IPS-18c (cell line): ENCODE data around the gene IFT81.

ENCODE experiments used
- H3K4me3 ChIP-seq: 2 replicates; pipeline ENCODE4 v1.7.0; 2013; ENCODE audit warnings: low read depth, mild to moderate bottlenecking, low read length, moderate library complexity; ENCODE audit not compliant: insufficient read depth
- H3K9me3 ChIP-seq: one replicate; pipeline ENCODE4 v1.6.1; 2013; ENCODE audit warnings: mild to moderate bottlenecking, low read length, moderate library complexity; ENCODE audit not compliant: control insufficient read depth, insufficient read depth

Gene IFT81

GRCh38 chr12:110134691-110135411 is 10.7 kb downstream of the IFT81 start:
- Histone ChIP-seq H3K9me3 (no peaks in the 10 kb centered on the region), H3K4me3 (no peak overlapping the region)

DNA sequence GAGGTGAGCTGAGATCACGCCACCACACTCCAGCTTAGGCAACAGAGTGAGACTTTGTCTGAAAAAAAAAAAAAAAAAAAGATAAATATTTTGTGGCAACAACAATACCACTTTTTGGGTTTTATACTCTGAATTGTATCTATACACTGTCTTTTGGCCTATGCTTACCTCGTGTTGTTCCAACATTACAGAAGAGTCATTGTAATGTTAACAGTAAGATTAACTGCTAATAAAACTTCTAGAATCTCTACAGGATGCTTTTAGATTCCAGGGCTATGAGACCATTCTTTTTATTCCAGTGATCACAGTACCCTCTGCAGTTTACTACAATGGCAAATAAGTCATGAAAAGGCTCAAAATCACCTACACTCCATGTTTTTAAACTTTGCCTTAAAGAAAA is 11.6 kb downstream of the IFT81 start:
- H3K9me3 ChIP-seq, result no peaks in the 10 kb centered on the region
- H3K4me3 ChIP-seq, result no peak overlapping the region

GRCh38 chr12:110137786-110138185 is 13.6 kb downstream of the IFT81 start:
- H3K9me3 ChIP-seq, result no peaks in the 10 kb centered on the region
- H3K4me3 ChIP-seq, result no peak overlapping the region

GRCh38 chr12:110141389-110141788 is 17.2 kb downstream of the IFT81 start:
- no peaks in the 10 kb centered on the region for H3K9me3 ChIP-seq

GRCh38 chr12:110146986-110147385 is 22.8 kb downstream of the IFT81 start:
- no peak overlapping the region for H3K4me3 ChIP-seq
- H3K9me3 ChIP-seq, result no peaks in the 10 kb centered on the region

More at GRCh38 chr12:110141389-110141788, 17.2 kb downstream of the IFT81 start:
- H3K4me3 ChIP-seq, result no peak overlapping the region

DNA sequence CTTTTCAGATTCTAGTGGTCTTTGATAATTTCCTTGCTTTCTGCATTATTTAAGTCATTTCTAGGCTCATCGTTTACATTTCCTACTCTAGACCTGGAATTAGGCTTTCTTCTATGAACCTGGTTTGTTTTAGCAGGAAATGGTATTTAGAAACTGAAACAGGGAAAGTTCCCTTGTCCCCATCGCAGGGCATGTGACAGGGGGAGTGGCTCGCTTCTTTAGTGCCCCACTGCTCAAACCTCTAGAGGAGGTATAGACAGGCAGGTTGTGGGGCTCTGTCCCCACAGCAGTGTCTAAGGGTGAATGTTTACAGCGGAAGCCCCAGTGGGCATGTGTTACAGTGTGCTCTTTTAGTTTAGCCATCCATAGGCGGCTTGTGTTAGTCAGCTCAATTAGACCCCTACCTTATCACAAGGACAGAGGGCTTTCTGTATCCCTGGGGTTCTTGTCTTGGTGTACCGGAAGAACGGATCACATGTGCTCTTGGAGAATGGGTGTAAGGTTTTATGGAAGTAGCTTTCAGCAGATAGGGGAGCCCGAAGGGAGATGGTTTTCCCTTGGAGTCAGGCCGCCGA is 25.0 kb downstream of the IFT81 start:
- no peaks in the 10 kb centered on the region for H3K9me3 ChIP-seq
- H3K4me3 ChIP-seq, result no peak overlapping the region

- H3K4me3 ChIP-seq, result no peak overlapping the region
- H3K9me3 ChIP-seq, result no peaks in the 10 kb centered on the region
Measured at GRCh38 chr12:110156766-110157165, 32.6 kb downstream of the IFT81 start.

GRCh38 chr12:110157539-110157938 is 33.4 kb downstream of the IFT81 start:
- peaks cover 2% of the 10 kb centered on the region for H3K9me3 ChIP-seq
- no peak overlapping the region for H3K4me3 ChIP-seq

DNA sequence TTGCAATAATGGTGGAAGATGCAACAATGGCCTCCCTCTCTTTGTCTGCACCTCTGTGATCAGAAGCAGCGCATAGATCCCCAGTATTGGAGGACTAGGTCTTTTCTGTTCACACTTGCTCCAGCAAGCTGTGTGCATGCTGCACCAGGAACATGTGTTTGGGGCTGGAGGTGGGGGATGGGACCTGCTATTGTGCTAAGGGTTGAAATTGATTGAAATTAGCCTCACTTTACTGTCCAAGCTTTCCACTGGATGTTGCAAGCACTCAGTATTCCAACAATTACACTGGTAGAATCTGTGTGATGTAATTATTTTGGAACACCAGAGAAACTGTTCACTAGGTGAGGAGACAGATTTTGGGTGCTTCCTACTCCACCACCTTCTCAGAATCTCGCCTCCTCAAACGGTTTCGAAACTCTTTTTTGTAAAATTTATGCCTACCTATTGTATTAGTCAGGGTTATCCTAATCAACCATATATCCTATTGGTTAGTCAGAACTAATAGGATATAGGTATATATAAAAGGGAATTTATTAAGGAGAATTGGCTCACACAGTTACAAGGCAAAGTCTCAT is 35.6 kb downstream of the IFT81 start:
- Histone ChIP-seq H3K9me3 (peaks cover 2% of the 10 kb centered on the region), H3K4me3 (no peak overlapping the region)

- H3K4me3 ChIP-seq, result no peak overlapping the region
Measured at GRCh38 chr12:110165540-110166159, 41.5 kb downstream of the IFT81 start.

DNA sequence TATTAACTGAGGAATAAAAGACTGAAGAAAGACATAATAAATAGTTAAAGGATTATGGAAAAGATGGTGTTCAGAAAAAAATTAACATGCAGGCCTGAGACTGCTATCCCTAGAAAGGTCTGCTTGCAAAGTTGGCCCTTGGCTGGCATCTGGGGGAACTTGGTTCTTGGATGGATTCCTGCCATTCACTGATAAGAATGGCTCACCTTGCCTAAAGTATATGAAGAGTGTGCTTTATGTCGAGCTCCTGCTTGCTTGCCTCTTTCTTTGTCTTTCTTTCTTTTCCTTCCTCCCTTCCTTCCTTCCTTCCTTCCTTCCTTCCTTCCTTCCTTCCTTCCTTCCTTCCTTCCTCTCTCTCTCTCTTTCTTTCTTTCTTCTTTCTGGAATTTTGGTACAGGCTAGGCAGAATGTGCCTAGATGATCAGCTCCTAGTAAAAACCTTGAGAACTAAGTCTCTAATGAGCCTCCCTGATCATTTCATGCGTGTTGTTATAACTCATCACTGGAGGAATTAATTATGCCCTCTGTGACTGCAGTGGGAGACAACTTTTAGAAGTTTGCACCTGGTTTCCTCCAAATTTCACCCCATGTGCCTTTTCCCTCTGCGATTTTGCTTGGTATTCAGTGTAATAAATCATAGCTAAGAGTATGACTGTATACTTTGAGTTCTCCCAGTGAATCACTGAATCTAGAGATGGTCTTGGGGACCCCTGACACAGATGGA is 44.7 kb downstream of the IFT81 start:
- Histone ChIP-seq H3K4me3 (no peak overlapping the region), H3K9me3 (peaks cover 3% of the 10 kb centered on the region)

More at GRCh38 chr12:110165540-110166159, 41.5 kb downstream of the IFT81 start:
- H3K9me3 ChIP-seq, result peaks cover 2% of the 10 kb centered on the region

GRCh38 chr12:110170535-110171185 is 46.5 kb downstream of the IFT81 start:
- Histone ChIP-seq H3K9me3 (peaks cover 3% of the 10 kb centered on the region), H3K4me3 (no peak overlapping the region)

DNA sequence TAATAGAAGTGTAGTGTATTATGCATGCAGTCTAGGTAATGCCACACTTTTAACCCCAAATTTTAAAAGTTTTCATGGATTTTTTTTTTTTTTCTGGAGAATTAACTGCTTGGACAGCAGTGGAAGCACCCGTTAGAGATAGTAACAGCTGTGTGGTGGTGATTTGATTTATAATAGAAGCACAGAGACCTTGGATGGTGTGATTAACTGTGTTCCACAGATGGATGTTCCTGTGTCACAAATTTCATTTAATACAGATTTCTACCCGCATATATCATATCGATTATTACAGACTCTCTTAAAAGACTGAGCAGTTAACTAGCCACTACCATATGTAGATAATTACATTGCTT is 47.0 kb downstream of the IFT81 start:
- H3K9me3 ChIP-seq, result peaks cover 3% of the 10 kb centered on the region
- H3K4me3 ChIP-seq, result no peak overlapping the region

GRCh38 chr12:110171636-110172035 is 47.5 kb downstream of the IFT81 start:
- H3K4me3 ChIP-seq, result no peak overlapping the region
- peaks cover 3% of the 10 kb centered on the region for H3K9me3 ChIP-seq

GRCh38 chr12:110174373-110174996 is 50.3 kb downstream of the IFT81 start:
- H3K9me3 ChIP-seq, result peaks cover 3% of the 10 kb centered on the region
- H3K4me3 ChIP-seq, result no peak overlapping the region

DNA sequence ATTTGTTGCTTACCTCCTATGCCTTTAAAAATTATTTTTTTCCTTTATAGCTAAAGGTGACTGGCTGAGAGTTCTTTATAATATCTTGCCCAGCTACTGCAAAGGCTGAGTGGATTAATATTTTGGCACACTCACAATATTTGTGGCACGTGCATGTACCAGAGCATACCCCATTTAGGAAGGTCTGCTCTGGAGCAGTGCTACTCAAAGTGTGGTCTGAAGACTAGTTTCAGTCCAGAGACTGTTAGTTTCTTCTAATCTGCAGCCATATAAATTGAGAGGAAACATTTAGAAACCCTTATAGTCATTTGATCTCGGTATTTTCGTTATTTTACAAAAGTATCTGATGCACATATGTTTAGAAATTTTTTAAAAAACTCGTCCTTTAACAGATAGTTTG is 51.0 kb downstream of the IFT81 start:
- Histone ChIP-seq H3K9me3 (peaks cover 3% of the 10 kb centered on the region), H3K4me3 (no peak overlapping the region)

- peaks cover 3% of the 10 kb centered on the region for H3K9me3 ChIP-seq
- H3K4me3 ChIP-seq, result no peak overlapping the region
Measured at GRCh38 chr12:110176745-110177144, 52.6 kb downstream of the IFT81 start.
